C4-2B (cell line): ENCODE results near the gene SNX24.

ENCODE experiments used
- CTCF ChIP-seq: fragments of 450-650 bp; conservative IDR thresholded peaks from 2 replicates; pipeline ENCODE4 v1.5.1; 2017; ENCODE audit warnings: mild to moderate bottlenecking
- ZFX ChIP-seq: fragments of 450-650 bp; IDR thresholded peaks from 2 replicates; pipeline ENCODE4 v1.6.1; 2017

- no peak for TF ChIP-seq CTCF
- no peak for TF ChIP-seq ZFX
These were observed 121.7 kb downstream of the SNX24 start for GRCh38 chr5:122967085-122967484.
